K562 (cell line): ENCODE data around the gene PBRM1. TPM values are rescaled to one million over a fixed set of nuclear protein-coding genes. Genes with fewer than 3 reads are reported as not detected.
A peak's percentile ranks its signal among the peaks of the same experiment; 100 is the strongest.

Experiments used
- ATAC-seq: fragments of 200-7000 bp; cut with Tn5 transposase; 3 replicates; pipeline ENCODE4 v1.9.1; 2020; ENCODE audit warnings: moderate library complexity
- BruUV-seq: library from RNA; stranded (reverse); fragments of 400-500 nt; replicated peaks from 2 replicates; lab custom pipeline; 2021; lab: Mats Ljungman, UMichigan
- CTCF ChIA-PET: fragments of 300-600 bp; formaldehyde crosslinking; extraction: SDS; loops from one replicate; lab custom pipeline; 2021; ENCODE audit warnings: low intra/inter-chr PET ratio; lab: Yijun Ruan, JAX
- POLR2A ChIA-PET: fragments of 300-600, 350-650 bp; sonication (Branson Sonifier 250); formaldehyde crosslinking; extraction: SDS; loops from one replicate; lab custom pipeline; 2021; ENCODE audit warnings: antibody characterized with exemption, inconsistent platforms; lab: Yijun Ruan, JAX
- DNase-seq, 4 experiments: peaks; one replicate each; pipeline versions ENCODE4 v3.0.0 to v3.0.0-alpha.2; 2011 to 2018; ENCODE audit warnings: low spot score in 3 of 4, mixed read lengths in 3 of 4; ENCODE audit errors: extremely low read depth in 1 of 4
- FAIRE-seq: peaks from 2 replicates; lab custom pipeline; 2011; peaks lifted over from hg19 to GRCh38; lab: Jason Lieb, UNC
- H2AFZ ChIP-seq: 2 replicates; pipeline ENCODE4 v1.6.0; 2011; ENCODE audit warnings: low read depth, low read length, control low read depth, inconsistent platforms
- H3K27ac ChIP-seq: fragments of 200-600 bp; 3 replicates; pipeline ENCODE4 v1.8.0; 2011; ENCODE audit warnings: low read depth, mild to moderate bottlenecking, control low read depth, inconsistent platforms, low read length, moderate library complexity, mixed read lengths; ENCODE audit errors: extremely low read depth
- H3K27me3 ChIP-seq, 2 experiments: fragments of 300-600 bp in 1 of 2; 2 replicates in 1 of 2; 3 replicates in 1 of 2; pipeline versions ENCODE4 v1.6.0 to v1.8.0; 2011; ENCODE audit warnings: inconsistent platforms in 2 of 2, low read length in 2 of 2, mild to moderate bottlenecking in 1 of 2, mixed read lengths in 1 of 2, moderate library complexity in 1 of 2; ENCODE audit not compliant: control insufficient read depth in 2 of 2, insufficient read depth in 2 of 2
- H3K36me3 ChIP-seq: fragments of 300-600 bp; 3 replicates; pipeline ENCODE4 v1.8.0; 2011; ENCODE audit warnings: mild to moderate bottlenecking, low read length, inconsistent platforms; ENCODE audit not compliant: control insufficient read depth, insufficient read depth
- H3K4me1 ChIP-seq, 2 experiments: fragments of 200-600 bp in 1 of 2; replicated peaks in 1 of 2; 2 replicates in 1 of 2; 3 replicates in 1 of 2; pipeline versions ENCODE4 v1.5.1 to v1.8.0; 2011; ENCODE audit warnings: inconsistent platforms in 2 of 2, low read length in 2 of 2, mild to moderate bottlenecking in 1 of 2, mixed read lengths in 1 of 2, moderate library complexity in 1 of 2; ENCODE audit not compliant: control insufficient read depth in 2 of 2, insufficient read depth in 2 of 2
- H3K4me2 ChIP-seq: 2 replicates; pipeline ENCODE4 v1.6.1; 2011; ENCODE audit warnings: low read length, control low read depth, inconsistent platforms, mixed read lengths; ENCODE audit not compliant: insufficient read depth
- H3K4me3 ChIP-seq: fragments of 200-600 bp; sonication (generic), shearing (Covaris generic); 2 replicates; pipeline ENCODE4 v1.5.1; 2016; ENCODE audit warnings: control low read depth, inconsistent platforms
- H3K79me2 ChIP-seq: fragments of 200-600 bp; 3 replicates; pipeline ENCODE4 v1.8.0; 2011; ENCODE audit warnings: low read length, inconsistent platforms; ENCODE audit not compliant: control insufficient read depth, insufficient read depth
- H3K9ac ChIP-seq, 2 experiments: 2 replicates each; pipeline versions ENCODE4 v1.6.0 to v1.6.1; 2011; ENCODE audit warnings: low read depth in 2 of 2, low read length in 2 of 2, control low read depth in 1 of 2, inconsistent platforms in 1 of 2, mild to moderate bottlenecking in 1 of 2, mixed read lengths in 1 of 2; ENCODE audit not compliant: insufficient read depth in 1 of 2
- H3K9me1 ChIP-seq: one replicate; pipeline ENCODE4 v1.6.0; 2011; ENCODE audit warnings: inconsistent platforms, mild to moderate bottlenecking, low read length, moderate library complexity; ENCODE audit not compliant: control insufficient read depth, insufficient read depth
- H3K9me3 ChIP-seq: replicated peaks from 2 replicates; pipeline ENCODE4 v1.5.1; 2011; ENCODE audit warnings: low read depth, low read length, inconsistent platforms; ENCODE audit not compliant: control insufficient read depth, insufficient read depth
- H4K20me1 ChIP-seq: replicated peaks from 2 replicates; pipeline ENCODE4 v1.6.1; 2011; ENCODE audit warnings: low read length, inconsistent platforms, mixed read lengths; ENCODE audit not compliant: control insufficient read depth, insufficient read depth
- CBX1 ChIP-seq: sonication (generic); IDR thresholded peaks from 2 replicates; pipeline ENCODE4 v1.6.1; 2016; ENCODE audit warnings: antibody characterized with exemption, low read depth, mild to moderate bottlenecking
- FIP1L1 ChIP-seq: fragments of 200-400 bp; formaldehyde crosslinking; IDR thresholded peaks from 2 replicates; pipeline ENCODE4 v1.6.1; 2018; ENCODE audit warnings: mild to moderate bottlenecking, low read depth, low read length; ENCODE audit not compliant: poor library complexity, severe bottlenecking
- FUS ChIP-seq: fragments of 200-400 bp; formaldehyde crosslinking; optimal IDR thresholded peaks from 2 replicates; pipeline ENCODE3; 2017; ENCODE audit warnings: low read depth, low read length
- JUN ChIP-seq, 2 experiments: sonication (generic) in 1 of 2; formaldehyde crosslinking in 1 of 2; IDR thresholded peaks; 2 replicates each; pipeline versions ENCODE4 v1.6.1 to v1.8.0; 2012 to 2022; ENCODE audit warnings: borderline replicate concordance in 2 of 2, mild to moderate bottlenecking in 2 of 2, improper control_type of control experiment in 1 of 2, low read depth in 1 of 2, low read length in 1 of 2, missing genetic modification reagents in 1 of 2
- NRF1 ChIP-seq, 2 experiments: fragments of 450-650 bp; IDR thresholded peaks in 1 of 2; conservative IDR thresholded peaks in 1 of 2; 2 replicates each; pipeline ENCODE4 v1.6.1; 2014; ENCODE audit warnings: mild to moderate bottlenecking in 2 of 2
- SP1 ChIP-seq: sonication (generic); formaldehyde crosslinking; IDR thresholded peaks from 2 replicates; pipeline ENCODE4 v1.8.1; 2022; ENCODE audit warnings: mild to moderate bottlenecking, missing genetic modification reagents
- TOE1 ChIP-seq, 2 experiments: fragments of 450-650 bp in 1 of 2; sonication (generic) in 1 of 2; formaldehyde crosslinking in 1 of 2; IDR thresholded peaks; 2 replicates each; pipeline versions ENCODE4 v1.7.1 to v1.8.0; 2016 to 2022; ENCODE audit warnings: borderline replicate concordance in 2 of 2, mild to moderate bottlenecking in 2 of 2, antibody characterized with exemption in 1 of 2, inconsistent platforms in 1 of 2, low read depth in 1 of 2, missing genetic modification reagents in 1 of 2, moderate library complexity in 1 of 2
- TRIM28 ChIP-seq: fragments of 450-650 bp; IDR thresholded peaks from 2 replicates; pipeline ENCODE4 v1.6.1; 2017
- ZNF311 ChIP-seq: fragments of 250-450 bp; sonication (Bioruptor Pico); IDR thresholded peaks from 2 replicates; pipeline ENCODE4 v1.4.0; 2020; ENCODE audit warnings: mild to moderate bottlenecking, moderate library complexity
- ZNF41 ChIP-seq: fragments of 250-450 bp; sonication (Bioruptor Pico); conservative IDR thresholded peaks from 2 replicates; pipeline ENCODE4 v1.4.0; 2020; ENCODE audit warnings: mild to moderate bottlenecking
- WGBS: fragments of 100-300 bp; shearing (Covaris generic); methylation state at CpG from one replicate; pipeline ENCODE4 v1.1.6; 2016; ENCODE audit warnings: low coverage, mixed read lengths; ENCODE audit not compliant: insufficient coverage; ENCODE audit errors: missing lambda C conversion rate; 5-methylcytosine and 5-hydroxymethylcytosine counted together
- in situ Hi-C: fragments of 300-500 bp; cut with MboI; formaldehyde crosslinking; loops from 4 replicates; pipeline ENCODE4 v1.15.0; 2018; ENCODE audit warnings: inconsistent platforms, mixed read lengths
- intact Hi-C: fragments of 100-400 bp; cut with micrococcal nuclease; formaldehyde crosslinking; loops from 2 replicates; pipeline ENCODE4 v1.14.2; 2022
- polyA plus RNA-seq, 8 experiments: library from polyadenylated mRNA; depleted of rRNA in 4 of 8; stranded (reverse) in 5 of 8; unstranded in 3 of 8; fragments of >200 nt; fragmentation: Nextera tagmentation in 2 of 8; fragmentation: Illumina TruSeq in 1 of 8; extraction: Ambion mirVana in 2 of 8; extraction: Trizol in 1 of 8; gene quantifications; 2 replicates each; pipeline versions ENCODE4 v1.2.1 to v1.2.3, GENCODE V29; 2011 to 2014; ENCODE audit warnings: inconsistent platforms in 1 of 8, missing spikeins in 1 of 8
- total RNA-seq, 7 experiments: library from RNA; depleted of rRNA in 6 of 7; stranded (reverse); fragments of >200 nt in 6 of 7; fragmentation: Illumina TruSeq in 2 of 7; extraction: Trizol in 2 of 7; gene quantifications; 2 replicates each; pipeline versions ENCODE4 v1.2.1 to v1.2.3, GENCODE V29; 2011 to 2021; ENCODE audit warnings: low replicate concordance in 1 of 7
- TF ChIP-seq, protein P1 (sequence below): sonication (generic); IDR thresholded peaks from 2 replicates; pipeline ENCODE4 v1.6.1; 2016
- TF ChIP-seq, protein P2 (sequence below): sonication (generic); formaldehyde crosslinking; IDR thresholded peaks from 2 replicates; pipeline ENCODE4 v1.8.0; 2022; ENCODE audit warnings: mild to moderate bottlenecking, missing genetic modification reagents, borderline replicate concordance
- TF ChIP-seq, protein P3 (sequence below): fragments of 450-650 bp; formaldehyde crosslinking; IDR thresholded peaks from 2 replicates; pipeline ENCODE4 v1.4.0; 2022; ENCODE audit warnings: mild to moderate bottlenecking, moderate library complexity

Gene PBRM1
- total and polyA plus RNA-seq, 9 of the 15 experiments (the other 6 are each of a cell fraction or from before 2014, with no cell fraction given) = 3.9 to 31.8 (median 19.0) TPM

DNA sequence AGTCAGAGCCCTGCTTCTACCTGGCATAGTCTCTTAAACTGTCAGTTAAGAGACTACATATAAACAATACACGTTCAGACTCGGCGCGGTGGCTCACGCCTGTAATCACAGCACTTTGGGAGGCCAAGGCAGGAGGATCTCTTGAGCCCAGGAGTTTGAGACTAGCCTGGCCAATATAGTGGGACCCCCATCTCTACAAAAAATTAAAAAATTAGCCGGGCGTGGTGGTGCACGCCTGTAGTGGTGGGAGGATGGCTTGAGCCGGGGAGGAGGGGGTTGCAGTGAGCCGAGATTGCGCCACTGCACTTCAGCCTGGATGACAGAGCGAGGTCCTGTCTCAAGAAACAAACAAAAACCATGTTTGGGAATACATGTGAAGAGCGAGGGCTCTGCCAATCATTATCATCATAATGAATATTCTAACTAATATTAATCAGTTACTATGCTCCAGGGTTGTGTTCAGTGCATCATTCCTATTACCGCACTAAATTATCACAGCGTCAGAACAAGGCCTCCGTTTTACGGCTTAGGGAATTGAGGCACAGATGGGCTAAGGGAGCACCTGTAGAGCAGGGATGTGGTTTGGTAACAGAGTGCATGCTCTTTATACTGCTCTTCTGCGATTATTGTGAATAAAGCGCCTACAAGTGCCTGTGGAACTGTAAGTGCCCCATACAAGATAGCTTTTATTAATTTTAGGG, 150.2 kb downstream of the PBRM1 start (continued):
- TF ChIP-seq JUN (IDR thresholded peaks at IDR 0.05; ENCODE audit: borderline replicate concordance, low read depth, low read length) (no peak), JUN (CRISPR knock-in tag; IDR thresholded peaks at IDR 0.05; ENCODE audit: borderline replicate concordance) (no peak)
- TF ChIP-seq, protein P1, sequence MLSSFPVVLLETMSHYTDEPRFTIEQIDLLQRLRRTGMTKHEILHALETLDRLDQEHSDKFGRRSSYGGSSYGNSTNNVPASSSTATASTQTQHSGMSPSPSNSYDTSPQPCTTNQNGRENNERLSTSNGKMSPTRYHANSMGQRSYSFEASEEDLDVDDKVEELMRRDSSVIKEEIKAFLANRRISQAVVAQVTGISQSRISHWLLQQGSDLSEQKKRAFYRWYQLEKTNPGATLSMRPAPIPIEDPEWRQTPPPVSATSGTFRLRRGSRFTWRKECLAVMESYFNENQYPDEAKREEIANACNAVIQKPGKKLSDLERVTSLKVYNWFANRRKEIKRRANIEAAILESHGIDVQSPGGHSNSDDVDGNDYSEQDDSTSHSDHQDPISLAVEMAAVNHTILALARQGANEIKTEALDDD = no peak

DNA sequence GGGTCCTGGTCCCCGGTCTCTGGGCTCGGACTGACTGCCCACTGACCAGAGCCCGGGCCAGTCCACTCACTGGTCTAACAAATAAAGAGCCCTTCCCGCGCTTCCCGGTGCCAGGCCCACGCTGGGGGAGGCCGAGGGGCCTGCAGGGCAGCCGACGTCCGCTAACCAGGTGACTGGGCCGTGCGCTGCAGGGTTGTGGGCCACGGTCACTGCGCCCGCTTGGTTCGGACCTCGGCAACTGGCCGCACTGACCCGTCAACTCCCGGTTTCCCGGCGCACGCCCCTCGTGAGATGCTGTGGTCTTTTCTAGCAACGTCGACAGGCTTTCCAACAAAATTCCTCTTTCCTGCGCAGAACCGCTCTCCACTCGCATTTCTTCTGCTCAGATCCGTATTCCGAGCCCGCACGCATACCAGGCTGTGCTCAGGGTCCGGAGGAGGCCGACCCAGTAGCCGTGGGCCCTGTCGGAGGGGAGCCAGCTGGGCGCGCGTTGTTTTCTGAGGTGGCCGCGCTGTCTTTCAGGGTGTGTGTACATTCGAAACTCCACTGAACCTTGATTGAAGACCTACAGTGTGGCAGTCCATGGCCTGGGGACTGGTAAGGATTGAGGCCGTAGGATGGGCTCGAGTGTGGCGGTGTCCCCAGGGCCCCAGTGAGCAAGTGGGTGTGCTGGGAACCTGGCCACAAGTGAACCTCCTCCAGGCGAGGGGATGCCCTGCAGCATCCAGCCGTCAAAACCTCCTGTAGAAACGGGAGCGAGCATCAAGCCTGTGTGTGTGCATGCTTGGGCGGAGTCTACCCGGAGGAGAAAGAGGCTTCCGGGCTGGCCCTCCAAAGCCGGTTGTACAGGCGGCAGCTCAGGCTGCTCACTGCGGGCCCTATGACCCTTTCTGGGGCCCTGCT, 151.2 kb downstream of the PBRM1 start:
- H3K4me1 ChIP-seq = peaks cover 39 to 55% of the 10 kb centered on the region in 2 experiments
- peak overlapping the region; percentile 57 for H3K4me3 ChIP-seq
- FAIRE-seq (peak; percentile 62), ATAC-seq (peak; percentile 28), DNase-seq (peak in 2 of 4 experiments; percentile 49 to 77)
- 3% methylated on average over 39 of the region's 57 CpGs for WGBS
- H2AFZ ChIP-seq = peak overlapping the region; percentile 83
- H3K4me2 ChIP-seq = peak overlapping the region; percentile 85
- no peaks in the 10 kb centered on the region for H3K9me3 ChIP-seq
- H3K36me3 ChIP-seq = peaks cover 41% of the 10 kb centered on the region; the same call in 2 of the 3 replicates
- in situ Hi-C loops (no loop called here), intact Hi-C loops (loop anchor here (2.0 kb wide), 1 partner anchor 52 kb away; no protein-coding TSS in a partner anchor)
- peaks cover 17% of the 10 kb centered on the region for H3K9me1 ChIP-seq
- H3K27ac ChIP-seq = peak overlapping the region; percentile 75
- POLR2A ChIA-PET = no interaction called here
- BruUV-seq = no TSS peak
- H3K79me2 ChIP-seq = peaks cover 88% of the 10 kb centered on the region
- no peaks in the 10 kb centered on the region for H3K27me3 ChIP-seq
- CTCF ChIA-PET = no interaction called here
- H4K20me1 ChIP-seq = peaks cover 31% of the 10 kb centered on the region
- H3K9ac ChIP-seq = peak overlapping the region; percentile 70 to 92
- no peak for TF ChIP-seq TOE1 (IDR thresholded peaks at IDR 0.05; ENCODE audit: borderline replicate concordance)
- no peak for TF ChIP-seq TOE1 (CRISPR knock-in tag; IDR thresholded peaks at IDR 0.05; ENCODE audit: borderline replicate concordance, low read depth)
- peak; percentile 61 for TF ChIP-seq SP1 (CRISPR knock-in tag)
- TF ChIP-seq, protein P2, sequence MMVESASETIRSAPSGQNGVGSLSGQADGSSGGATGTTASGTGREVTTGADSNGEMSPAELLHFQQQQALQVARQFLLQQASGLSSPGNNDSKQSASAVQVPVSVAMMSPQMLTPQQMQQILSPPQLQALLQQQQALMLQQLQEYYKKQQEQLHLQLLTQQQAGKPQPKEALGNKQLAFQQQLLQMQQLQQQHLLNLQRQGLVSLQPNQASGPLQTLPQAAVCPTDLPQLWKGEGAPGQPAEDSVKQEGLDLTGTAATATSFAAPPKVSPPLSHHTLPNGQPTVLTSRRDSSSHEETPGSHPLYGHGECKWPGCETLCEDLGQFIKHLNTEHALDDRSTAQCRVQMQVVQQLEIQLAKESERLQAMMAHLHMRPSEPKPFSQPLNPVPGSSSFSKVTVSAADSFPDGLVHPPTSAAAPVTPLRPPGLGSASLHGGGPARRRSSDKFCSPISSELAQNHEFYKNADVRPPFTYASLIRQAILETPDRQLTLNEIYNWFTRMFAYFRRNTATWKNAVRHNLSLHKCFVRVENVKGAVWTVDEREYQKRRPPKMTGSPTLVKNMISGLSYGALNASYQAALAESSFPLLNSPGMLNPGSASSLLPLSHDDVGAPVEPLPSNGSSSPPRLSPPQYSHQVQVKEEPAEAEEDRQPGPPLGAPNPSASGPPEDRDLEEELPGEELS (CRISPR knock-in tag) = 0 out of 2 replicates have a peak, but pooled peaks have one; percentile 44
- TF ChIP-seq ZNF41 (CRISPR knock-in tag) = no peak
- TF ChIP-seq CBX1 = no peak
- no peak for TF ChIP-seq ZNF311
- peak; percentile 40 to 44; a peak in 2 of 4 replicates for TF ChIP-seq NRF1 (conservative IDR thresholded peaks at IDR 0.05 in 1 of 2, IDR thresholded peaks at IDR 0.05 in 1 of 2)
- TF ChIP-seq TRIM28 = no peak
- TF ChIP-seq, protein P3, sequence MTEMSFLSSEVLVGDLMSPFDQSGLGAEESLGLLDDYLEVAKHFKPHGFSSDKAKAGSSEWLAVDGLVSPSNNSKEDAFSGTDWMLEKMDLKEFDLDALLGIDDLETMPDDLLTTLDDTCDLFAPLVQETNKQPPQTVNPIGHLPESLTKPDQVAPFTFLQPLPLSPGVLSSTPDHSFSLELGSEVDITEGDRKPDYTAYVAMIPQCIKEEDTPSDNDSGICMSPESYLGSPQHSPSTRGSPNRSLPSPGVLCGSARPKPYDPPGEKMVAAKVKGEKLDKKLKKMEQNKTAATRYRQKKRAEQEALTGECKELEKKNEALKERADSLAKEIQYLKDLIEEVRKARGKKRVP (CRISPR knock-in tag) = no peak
- no peak for TF ChIP-seq FUS
- TF ChIP-seq FIP1L1 = no peak
